Loucy (cell line): ENCODE measurements around the gene AJAP1.

Experiments used
- H2AFZ ChIP-seq: fragments of 200-600 bp; sonication (generic); 2 replicates; pipeline ENCODE4 v1.6.0; 2016; ENCODE audit warnings: antibody characterized with exemption, mild to moderate bottlenecking, low read length, moderate library complexity
- H3F3A ChIP-seq: fragments of 200-600 bp; 2 replicates; pipeline ENCODE4 v1.6.0; 2016; ENCODE audit warnings: antibody characterized with exemption, low read depth, mild to moderate bottlenecking
- H3K27me3 ChIP-seq: fragments of 200-600 bp; sonication (generic); 2 replicates; pipeline ENCODE4 v1.6.1; 2014; ENCODE audit warnings: low read length, mild to moderate bottlenecking; ENCODE audit not compliant: insufficient read depth, poor library complexity, severe bottlenecking
- H3K36me3 ChIP-seq: fragments of 200-600 bp; sonication (generic); 2 replicates; pipeline ENCODE4 v1.6.1; 2016; ENCODE audit warnings: low read length; ENCODE audit not compliant: insufficient read depth
- H3K4me1 ChIP-seq: fragments of 200-600 bp; sonication (generic); 2 replicates; pipeline ENCODE4 v1.5.1; 2014; ENCODE audit warnings: low read length, mild to moderate bottlenecking; ENCODE audit not compliant: insufficient read depth, poor library complexity, severe bottlenecking
- H3K4me2 ChIP-seq: fragments of 200-600 bp; sonication (generic); 2 replicates; pipeline ENCODE4 v1.6.0; 2014; ENCODE audit warnings: antibody characterized with exemption, low read length, low read depth, mild to moderate bottlenecking; ENCODE audit not compliant: poor library complexity, severe bottlenecking
- H3K4me3 ChIP-seq: fragments of 200-600 bp; sonication (generic); 2 replicates; pipeline ENCODE4 v1.5.1; 2014; ENCODE audit warnings: low read length, mild to moderate bottlenecking, mixed read lengths; ENCODE audit not compliant: poor library complexity, severe bottlenecking
- H3K79me2 ChIP-seq: fragments of 200-600 bp; sonication (generic); 2 replicates; pipeline ENCODE4 v1.6.1; 2014; ENCODE audit warnings: low read length; ENCODE audit not compliant: insufficient read depth
- H3K9ac ChIP-seq: fragments of 200-600 bp; sonication (generic); 2 replicates; pipeline ENCODE4 v1.6.0; 2014; ENCODE audit warnings: mild to moderate bottlenecking, low read depth, low read length, moderate library complexity; ENCODE audit not compliant: poor library complexity, severe bottlenecking
- H3K9me2 ChIP-seq: fragments of 200-600 bp; sonication (generic); replicated peaks from 2 replicates; pipeline ENCODE4 v1.6.1; 2016; ENCODE audit warnings: low read depth, low read length, mixed read lengths
- H3K9me3 ChIP-seq: fragments of 200-600 bp; sonication (generic); 2 replicates; pipeline ENCODE4 v1.6.1; 2014; ENCODE audit warnings: mild to moderate bottlenecking, antibody characterized with exemption, low read length, low read depth; ENCODE audit not compliant: insufficient read depth
- H4K20me1 ChIP-seq: fragments of 200-600 bp; sonication (generic); 2 replicates; pipeline ENCODE4 v1.6.0; 2014; ENCODE audit warnings: antibody characterized with exemption, low read length, mild to moderate bottlenecking; ENCODE audit not compliant: insufficient read depth, poor library complexity, severe bottlenecking
- EZH2phosphoT487 ChIP-seq: fragments of 200-600 bp; IDR thresholded peaks from 2 replicates; pipeline ENCODE4 v1.6.1; 2018; ENCODE audit warnings: antibody characterized with exemption, mild to moderate bottlenecking, moderate library complexity, borderline replicate concordance
- TF ChIP-seq, protein P1 (sequence below): fragments of 200-600 bp; sonication (generic); conservative IDR thresholded peaks from 2 replicates; pipeline ENCODE4 v1.5.1; 2014; ENCODE audit warnings: mild to moderate bottlenecking, antibody characterized with exemption, low read length

The AJAP1 gene

DNA sequence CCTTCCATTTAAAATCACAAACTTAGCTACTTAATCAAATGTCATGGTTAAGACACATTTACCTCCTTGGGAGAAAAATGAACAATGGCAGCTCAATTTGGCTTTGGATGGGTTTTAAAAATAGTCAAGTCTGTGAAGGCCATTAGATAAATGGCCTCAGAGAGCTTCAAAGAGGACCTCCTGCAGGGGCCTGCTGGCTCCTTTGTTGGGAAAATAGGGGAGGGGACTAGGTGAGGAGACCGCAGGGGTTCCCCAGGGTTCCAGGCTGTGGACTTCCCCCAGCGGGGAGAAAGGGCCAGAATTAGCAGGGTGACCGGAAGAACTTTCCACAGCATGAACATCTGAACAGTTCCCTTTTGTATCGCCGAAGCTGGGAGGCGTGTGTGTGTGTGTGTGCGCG is 3.4 kb upstream of the AJAP1 start:
- H3K9me2 ChIP-seq, result no peaks in the 10 kb centered on the region
- no peaks in the 10 kb centered on the region for H4K20me1 ChIP-seq
- H2AFZ ChIP-seq, result no peak overlapping the region
- no peaks in the 10 kb centered on the region for H3K79me2 ChIP-seq
- H3K27me3 ChIP-seq, result no peaks in the 10 kb centered on the region
- H3K4me1 ChIP-seq, result no peaks in the 10 kb centered on the region
- H3K9me3 ChIP-seq, result 0 out of 2 replicates have a peak, but pooled peaks cover 4% of the 10 kb centered on the region
- H3F3A ChIP-seq, result no peaks in the 10 kb centered on the region
- TF ChIP-seq EZH2phosphoT487, result no peak
- H3K4me3 ChIP-seq, result no peak overlapping the region
- no peaks in the 10 kb centered on the region for H3K36me3 ChIP-seq
- no peak overlapping the region for H3K9ac ChIP-seq
- no peak overlapping the region for H3K4me2 ChIP-seq

DNA sequence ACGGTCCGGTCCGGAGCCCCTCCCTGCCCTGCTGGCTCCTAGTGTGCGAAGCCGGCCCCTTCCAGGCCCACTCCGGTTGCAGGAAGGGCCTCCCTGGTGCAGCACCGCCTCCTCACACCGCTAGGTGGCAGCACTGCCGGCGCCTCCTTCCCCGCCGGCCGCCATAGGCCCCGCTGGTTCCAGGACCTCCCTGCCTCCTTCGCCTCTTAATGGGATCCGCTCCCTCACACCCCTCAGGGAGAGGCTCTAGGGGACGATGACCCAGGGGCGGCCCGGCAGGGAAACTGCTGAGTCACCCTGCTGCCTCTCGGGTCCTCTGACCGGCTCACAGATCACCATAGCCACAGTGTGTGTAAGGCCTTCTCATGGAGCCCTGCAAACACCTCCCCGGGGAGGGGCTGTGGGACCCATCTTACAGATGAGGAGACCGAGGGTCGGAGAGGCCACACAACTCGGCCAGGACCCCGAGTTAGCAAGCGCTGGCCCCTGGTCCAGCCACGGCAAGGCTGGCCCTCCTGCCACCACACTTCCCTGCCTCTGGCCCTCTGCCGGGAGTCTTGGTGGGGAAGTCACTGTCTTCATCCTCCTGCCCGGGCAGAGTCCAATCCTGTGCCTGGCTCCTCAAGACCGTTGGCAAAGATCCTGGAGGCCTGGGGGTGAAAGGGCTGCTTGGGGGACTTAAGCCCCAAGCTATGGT is 1.6 kb upstream of the AJAP1 start:
- Histone ChIP-seq H3K4me3 (no peak overlapping the region), H3K4me2 (no peak overlapping the region), H2AFZ (no peak overlapping the region), H3K36me3 (no peaks in the 10 kb centered on the region), H3K4me1 (no peaks in the 10 kb centered on the region), H3K27me3 (no peaks in the 10 kb centered on the region), H4K20me1 (no peaks in the 10 kb centered on the region), H3K9ac (no peak overlapping the region), H3F3A (no peaks in the 10 kb centered on the region), H3K9me3 (no peaks in the 10 kb centered on the region), H3K79me2 (no peaks in the 10 kb centered on the region), H3K9me2 (no peaks in the 10 kb centered on the region)
- TF ChIP-seq, protein P1, sequence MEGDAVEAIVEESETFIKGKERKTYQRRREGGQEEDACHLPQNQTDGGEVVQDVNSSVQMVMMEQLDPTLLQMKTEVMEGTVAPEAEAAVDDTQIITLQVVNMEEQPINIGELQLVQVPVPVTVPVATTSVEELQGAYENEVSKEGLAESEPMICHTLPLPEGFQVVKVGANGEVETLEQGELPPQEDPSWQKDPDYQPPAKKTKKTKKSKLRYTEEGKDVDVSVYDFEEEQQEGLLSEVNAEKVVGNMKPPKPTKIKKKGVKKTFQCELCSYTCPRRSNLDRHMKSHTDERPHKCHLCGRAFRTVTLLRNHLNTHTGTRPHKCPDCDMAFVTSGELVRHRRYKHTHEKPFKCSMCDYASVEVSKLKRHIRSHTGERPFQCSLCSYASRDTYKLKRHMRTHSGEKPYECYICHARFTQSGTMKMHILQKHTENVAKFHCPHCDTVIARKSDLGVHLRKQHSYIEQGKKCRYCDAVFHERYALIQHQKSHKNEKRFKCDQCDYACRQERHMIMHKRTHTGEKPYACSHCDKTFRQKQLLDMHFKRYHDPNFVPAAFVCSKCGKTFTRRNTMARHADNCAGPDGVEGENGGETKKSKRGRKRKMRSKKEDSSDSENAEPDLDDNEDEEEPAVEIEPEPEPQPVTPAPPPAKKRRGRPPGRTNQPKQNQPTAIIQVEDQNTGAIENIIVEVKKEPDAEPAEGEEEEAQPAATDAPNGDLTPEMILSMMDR, result peak; percentile 52
- TF ChIP-seq EZH2phosphoT487, result no peak

DNA sequence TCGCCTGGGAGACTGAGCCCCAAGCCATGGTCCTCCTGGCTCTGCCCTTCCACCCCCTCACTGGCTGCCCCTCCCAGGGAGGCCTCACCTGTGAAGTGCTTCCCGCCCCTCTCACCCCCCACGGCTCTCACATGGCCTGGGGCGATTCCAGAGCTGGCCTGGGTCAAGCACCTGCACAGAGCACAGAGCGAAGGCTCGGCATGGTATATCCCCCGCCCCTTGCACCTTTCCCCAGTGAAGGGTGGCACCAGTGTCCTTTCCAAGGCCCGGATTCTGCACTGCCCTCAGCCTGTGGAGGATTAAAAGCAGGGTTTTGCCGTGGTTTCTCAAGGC is 1.1 kb upstream of the AJAP1 start:
- H3K9me3 ChIP-seq, result peaks cover 3% of the 10 kb centered on the region; the same call in 1 of the 2 replicates
- no peak overlapping the region for H3K4me2 ChIP-seq

More for the DNA sequence above, 1.1 kb upstream of the AJAP1 start:
- Histone ChIP-seq H3K79me2 (no peaks in the 10 kb centered on the region), H3K4me3 (no peak overlapping the region), H3K27me3 (no peaks in the 10 kb centered on the region), H3K36me3 (no peaks in the 10 kb centered on the region), H3K9ac (no peak overlapping the region), H3F3A (no peaks in the 10 kb centered on the region), H4K20me1 (no peaks in the 10 kb centered on the region), H2AFZ (no peak overlapping the region), H3K4me1 (no peaks in the 10 kb centered on the region), H3K9me2 (no peaks in the 10 kb centered on the region)
- TF ChIP-seq, protein P1, result no peak
- TF ChIP-seq EZH2phosphoT487, result no peak
